HCT116 (cell line): ENCODE data around the gene NR2F1-AS1. TPM values are rescaled to one million over a fixed set of nuclear protein-coding genes. Genes with fewer than 3 reads are reported as not detected.

Experiments used
- ATAC-seq: fragments of 200-7000 bp; cut with Tn5 transposase; 2 replicates; pipeline ENCODE4 v1.9.1; 2020; ENCODE audit warnings: mild to moderate bottlenecking, moderate library complexity
- BruUV-seq: library from RNA; stranded (reverse); fragments of 400-500 nt; replicated peaks from 2 replicates; lab custom pipeline; 2021; lab: Mats Ljungman, UMichigan
- CTCF ChIA-PET: fragments of 300-600 bp; sonication (Branson Sonifier 250); formaldehyde crosslinking; loops from one replicate; lab custom pipeline; 2021; ENCODE audit warnings: antibody characterized with exemption; lab: Charles Lee
- POLR2A ChIA-PET: fragments of 300-600, 350-600 bp; sonication (Branson Sonifier 250); formaldehyde crosslinking; loops from one replicate; lab custom pipeline; 2021; ENCODE audit warnings: antibody characterized with exemption; lab: Charles Lee
- RAD21 ChIA-PET, 2 experiments: fragments of 300-600 bp; sonication (Branson Sonifier 250); formaldehyde crosslinking; loops; one replicate each; lab custom pipeline; 2023; ENCODE audit warnings: low total read pairs in 2 of 2; ENCODE audit not compliant: uncharacterized antibody in 2 of 2, unreplicated experiment in 2 of 2, low non-redundant PET in 1 of 2; lab: Charles Lee
- DNase-seq: peaks from one replicate; pipeline ENCODE4 v3.0.0-alpha.2; 2010; ENCODE audit warnings: low read depth, low spot score
- H2AFZ ChIP-seq: fragments of 200-600 bp; shearing (Covaris generic), sonication (generic); 2 replicates; pipeline ENCODE4 v1.6.1; 2017; ENCODE audit warnings: low read depth, mixed run types, mixed read lengths, antibody characterized with exemption, low read length; ENCODE audit not compliant: poor library complexity, severe bottlenecking
- H3K27ac ChIP-seq: 2 replicates; pipeline ENCODE4 v1.5.1; 2012; ENCODE audit warnings: low read depth, low read length
- H3K27me3 ChIP-seq: fragments of 200-600 bp; sonication (generic); 2 replicates; pipeline ENCODE4 v1.6.1; 2016; ENCODE audit warnings: mixed run types, low read length, mixed read lengths; ENCODE audit not compliant: insufficient read depth
- H3K36me3 ChIP-seq, 2 experiments: fragments of 200-500 bp in 1 of 2; fragments of 200-600 bp in 1 of 2; sonication (Bioruptor generic) in 1 of 2; sonication (generic) in 1 of 2; 2 replicates each; pipeline versions ENCODE4 v1.5.1 to v1.6.1; 2014 to 2016; ENCODE audit warnings: low read length in 2 of 2, inconsistent platforms in 1 of 2, mixed read lengths in 1 of 2, mixed run types in 1 of 2; ENCODE audit not compliant: insufficient read depth in 2 of 2, control insufficient read depth in 1 of 2
- H3K4me1 ChIP-seq, 2 experiments: fragments of 200-600 bp in 1 of 2; sonication (generic) in 1 of 2; 2 replicates each; pipeline versions ENCODE4 v1.5.1 to v1.6.1; 2012 to 2017; ENCODE audit warnings: low read length in 2 of 2, inconsistent platforms in 1 of 2, mild to moderate bottlenecking in 1 of 2, mixed read lengths in 1 of 2, mixed run types in 1 of 2, moderate library complexity in 1 of 2; ENCODE audit not compliant: insufficient read depth in 2 of 2, control insufficient read depth in 1 of 2
- H3K4me2 ChIP-seq: fragments of 200-600 bp; sonication (generic); 2 replicates; pipeline ENCODE4 v1.6.1; 2017; ENCODE audit warnings: mixed run types, low read length, mixed read lengths
- H3K4me3 ChIP-seq, 2 experiments: fragments of 200-600 bp in 1 of 2; sonication (generic) in 1 of 2; replicated peaks in 1 of 2; 2 replicates each; pipeline ENCODE4 v1.5.1; 2011 to 2016; ENCODE audit warnings: low read length in 2 of 2, control low read depth in 1 of 2, low read depth in 1 of 2, mild to moderate bottlenecking in 1 of 2, mixed read lengths in 1 of 2, mixed run types in 1 of 2
- H3K79me2 ChIP-seq: fragments of 200-600 bp; sonication (generic); 2 replicates; pipeline ENCODE4 v1.6.1; 2017; ENCODE audit warnings: mild to moderate bottlenecking, mixed run types, low read length, moderate library complexity, mixed read lengths; ENCODE audit not compliant: insufficient read depth
- H3K9ac ChIP-seq: fragments of 200-600 bp; sonication (generic); 2 replicates; pipeline ENCODE4 v1.6.1; 2016; ENCODE audit warnings: low read length, mixed read lengths
- H3K9me2 ChIP-seq: fragments of 200-600 bp; sonication (generic), shearing (Covaris generic); 2 replicates; pipeline ENCODE4 v1.6.1; 2017; ENCODE audit warnings: mixed run types, mild to moderate bottlenecking, moderate library complexity; ENCODE audit not compliant: insufficient read depth
- H3K9me3 ChIP-seq, 2 experiments: fragments of 200-500 bp in 1 of 2; fragments of 200-600 bp in 1 of 2; sonication (Bioruptor generic) in 1 of 2; sonication (generic) in 1 of 2; 2 replicates each; pipeline ENCODE4 v1.6.1; 2014 to 2017; ENCODE audit warnings: low read length in 2 of 2, mixed read lengths in 2 of 2, inconsistent platforms in 1 of 2, low read depth in 1 of 2, mild to moderate bottlenecking in 1 of 2, mixed run types in 1 of 2, moderate library complexity in 1 of 2; ENCODE audit not compliant: control insufficient read depth in 1 of 2, insufficient read depth in 1 of 2
- H4K20me1 ChIP-seq: fragments of 200-600 bp; sonication (generic), shearing (Covaris generic); 2 replicates; pipeline ENCODE4 v1.6.1; 2017; ENCODE audit warnings: mixed run types, mild to moderate bottlenecking, moderate library complexity; ENCODE audit not compliant: insufficient read depth
- CBX3 ChIP-seq: IDR thresholded peaks from 2 replicates; pipeline ENCODE4 v1.6.1; 2012; ENCODE audit warnings: low read depth
- CTCF ChIP-seq, 3 experiments: fragments of 200-600 bp in 1 of 3; sonication (generic) in 1 of 3; IDR thresholded peaks in 2 of 3; conservative IDR thresholded peaks in 1 of 3; 2 replicates each; pipeline ENCODE4 v1.5.1; 2012 to 2017; ENCODE audit warnings: low read depth in 2 of 3, low read length in 2 of 3, antibody characterized with exemption in 1 of 3, borderline replicate concordance in 1 of 3, control low read depth in 1 of 3, mild to moderate bottlenecking in 1 of 3, mixed read lengths in 1 of 3, mixed run types in 1 of 3, moderate library complexity in 1 of 3; ENCODE audit not compliant: insufficient read depth in 1 of 3
- ELF1 ChIP-seq: IDR thresholded peaks from 2 replicates; pipeline ENCODE4 v1.6.1; 2012; ENCODE audit warnings: low read depth, borderline replicate concordance
- EZH2 ChIP-seq: fragments of 200-600 bp; sonication (generic); IDR thresholded peaks from 2 replicates; pipeline ENCODE4 v1.6.1; 2017; ENCODE audit warnings: antibody characterized with exemption, mixed run types
- EZH2phosphoT487 ChIP-seq: fragments of 200-600 bp; IDR thresholded peaks from 2 replicates; pipeline ENCODE4 v1.6.1; 2018; ENCODE audit warnings: antibody characterized with exemption, borderline replicate concordance
- JUND ChIP-seq: IDR thresholded peaks from 2 replicates; pipeline ENCODE4 v1.6.1; 2012
- YY1 ChIP-seq: IDR thresholded peaks from 2 replicates; pipeline ENCODE4 v1.6.1; 2011; ENCODE audit warnings: low read length, low read depth, moderate library complexity, mild to moderate bottlenecking; ENCODE audit not compliant: insufficient replicate concordance; ENCODE audit errors: extremely low read depth
- ZNF274 ChIP-seq: fragments of 200-500 bp; sonication (Bioruptor generic); IDR thresholded peaks from 2 replicates; pipeline ENCODE4 v1.6.1; 2014; ENCODE audit warnings: mild to moderate bottlenecking, low read depth, low read length, inconsistent platforms
- intact Hi-C: fragments of 100-400 bp; cut with micrococcal nuclease; formaldehyde crosslinking; loops from 2 replicates; pipeline ENCODE4 v1.10.0; 2022
- total RNA-seq: library from RNA; stranded (reverse); gene quantifications from one replicate; pipeline ENCODE4 v1.2.1, GENCODE V29; 2021; ENCODE audit not compliant: unreplicated experiment

NR2F1-AS1 gene
- total RNA-seq, 1 experiment from 2014 or later: 20.1 TPM

DNA sequence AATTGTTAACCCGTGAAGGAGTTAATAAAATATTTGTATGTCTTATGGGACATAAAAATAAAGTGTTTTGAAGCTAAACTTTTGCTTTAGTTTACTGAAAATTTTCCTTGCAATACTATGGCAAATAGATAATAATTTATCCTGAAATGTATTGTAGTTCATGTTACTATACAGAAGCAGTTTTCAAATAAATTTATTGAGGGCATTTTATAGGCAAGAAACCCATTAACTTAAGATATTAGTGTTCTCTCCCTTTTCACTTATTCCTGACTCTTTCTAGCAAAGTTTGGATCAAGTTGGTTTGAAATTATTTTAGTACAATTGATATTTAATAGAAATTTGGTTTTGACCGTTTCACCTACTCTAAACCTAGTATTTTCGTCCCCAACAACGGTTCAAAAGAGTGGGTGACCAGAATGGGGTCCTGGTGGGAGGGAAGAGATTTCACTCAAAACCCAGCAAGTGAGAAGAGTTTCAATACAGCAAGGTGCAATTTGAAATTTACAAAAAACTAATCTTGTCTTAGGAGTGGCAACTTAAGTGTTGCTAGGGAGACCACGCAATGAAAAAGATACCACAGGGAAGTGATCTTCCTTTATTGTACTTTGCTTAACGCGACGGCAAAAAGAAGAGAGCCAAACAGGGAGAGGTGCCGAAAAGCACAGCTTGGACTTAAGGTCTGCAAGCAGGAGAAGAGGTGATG, 30.4 kb upstream of the NR2F1-AS1 start:
- no TSS peak for BruUV-seq
- H3K9me3 ChIP-seq: no peaks in the 10 kb centered on the region
- peaks cover 50% of the 10 kb centered on the region for H3K27me3 ChIP-seq
- H2AFZ ChIP-seq: no peak overlapping the region
- DNase-seq (no peak), ATAC-seq (no peak)
- 0 out of 4 replicates have a peak overlapping the region, but pooled peaks of 1 of the 2 experiments have one; percentile 7 for H3K4me3 ChIP-seq
- H3K27ac ChIP-seq: no peak overlapping the region
- peaks cover 14 to 18% of the 10 kb centered on the region in 2 experiments; a peak in 2 of 4 replicates for H3K4me1 ChIP-seq
- H3K9me2 ChIP-seq: no peaks in the 10 kb centered on the region
- H3K79me2 ChIP-seq: no peaks in the 10 kb centered on the region
- CTCF ChIA-PET: interaction anchor here (1.6 kb wide), 1 partner anchor 190 kb away, joined by 5 read pairs; no protein-coding TSS in a partner anchor
- TF ChIP-seq CTCF (IDR thresholded peaks at IDR 0.05 in 2 of 3, conservative IDR thresholded peaks at IDR 0.05 in 1 of 3; ENCODE audit: borderline replicate concordance in 1 of 3, insufficient read depth in 1 of 3, low read depth in 2 of 3, low read length in 2 of 3) (no peak), EZH2 (peak; percentile 96; the same call in 1 of the 2 replicates)
- H3K4me2 ChIP-seq: peak overlapping the region; percentile 55
- POLR2A ChIA-PET: no interaction called here
- H3K9ac ChIP-seq: no peak overlapping the region
- RAD21 ChIA-PET: interaction anchor here in 1 of 2 experiments (1.2 kb wide), 1 partner anchor 190 kb away, joined by 5 read pairs; no protein-coding TSS in a partner anchor
- intact Hi-C loops: loop anchor here (5.0 kb wide), 1 partner anchor 191 kb away; no protein-coding TSS in a partner anchor
- no peaks in the 10 kb centered on the region for H3K36me3 ChIP-seq
- no peaks in the 10 kb centered on the region for H4K20me1 ChIP-seq

GRCh38 chr5:93610581-93611272, 29.7 kb upstream of the NR2F1-AS1 start:
- DNase-seq (no peak), ATAC-seq (no peak)
- BruUV-seq: no TSS peak
- Histone ChIP-seq H3K4me1 (peaks cover 14 to 18% of the 10 kb centered on the region in 2 experiments; a peak in 2 of 4 replicates), H3K4me2 (no peak overlapping the region), H3K9ac (no peak overlapping the region), H3K79me2 (no peaks in the 10 kb centered on the region), H3K36me3 (no peaks in the 10 kb centered on the region), H3K9me3 (no peaks in the 10 kb centered on the region), H4K20me1 (no peaks in the 10 kb centered on the region), H3K9me2 (no peaks in the 10 kb centered on the region), H3K4me3 (no peak overlapping the region), H2AFZ (no peak overlapping the region), H3K27me3 (peaks cover 50% of the 10 kb centered on the region), H3K27ac (no peak overlapping the region)
- intact Hi-C loops: loop anchor here (5.0 kb wide), 1 partner anchor 192 kb away; no protein-coding TSS in a partner anchor
- ChIA-PET CTCF (interaction anchor here (1.6 kb wide), 1 partner anchor 191 kb away, joined by 5 read pairs; no protein-coding TSS in a partner anchor), RAD21 (no interaction called here), POLR2A (no interaction called here)
- TF ChIP-seq YY1: no peak
- no peak for TF ChIP-seq ZNF274
- no peak for TF ChIP-seq CBX3
- TF ChIP-seq JUND: no peak
- TF ChIP-seq EZH2: peak; percentile 87
- TF ChIP-seq EZH2phosphoT487: peak; percentile 73; the same call in 1 of the 2 replicates
- no peak for TF ChIP-seq ELF1
